ENCODE measurements around the gene SRPK2. TPM values are rescaled to one million over a fixed set of nuclear protein-coding genes. Genes with fewer than 3 reads are reported as not detected.
"Not testable (repeated sequence)": the region's sequence is repeated elsewhere in the genome, so short reads cannot be mapped to it uniquely, and the experiment has no call there.

The SRPK2 gene
- total and polyA plus RNA-seq, 2 donors = 23.0 to 45.6 TPM

DNA sequence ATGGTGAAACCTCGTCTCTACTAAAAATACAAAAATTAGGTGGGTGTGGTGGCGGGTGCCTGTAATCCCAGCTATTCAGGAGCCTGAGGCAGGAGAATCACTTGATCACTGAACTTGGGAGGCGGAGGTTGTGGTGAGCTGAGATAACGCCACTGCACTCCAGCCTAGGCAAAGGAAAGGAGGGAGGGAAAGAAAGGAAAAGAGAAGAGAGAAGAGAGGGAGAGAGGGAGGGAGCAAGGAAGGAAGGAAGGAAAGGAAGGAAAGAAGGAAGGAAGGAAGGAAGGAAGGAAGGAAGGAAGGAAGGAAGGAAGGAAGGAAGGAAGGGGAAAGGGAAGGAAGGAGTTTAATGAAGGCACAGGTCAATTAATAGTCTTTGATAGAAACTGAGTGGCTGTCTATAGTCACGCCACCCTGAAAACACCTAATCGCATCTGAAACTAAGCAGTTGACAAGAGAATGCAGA is 155.9 kb downstream of the SRPK2 start:
- H3K4me3 ChIP-seq (ENCODE audit: low read length in 2 of 2); DNase-seq (ENCODE audit: low read depth in 6 of 9, low spot score in 9 of 9); H3K9me3 ChIP-seq (ENCODE audit: control insufficient read depth in 2 of 2, insufficient read depth in 1 of 2, low read length in 1 of 2); H3K27ac ChIP-seq (ENCODE audit: low read depth in 1 of 2, low read length in 1 of 2); H3K27me3 ChIP-seq (ENCODE audit: control insufficient read depth in 2 of 2, insufficient read depth in 1 of 2, low read length in 1 of 2): not testable (repeated sequence)
- H3K36me3 ChIP-seq (ENCODE audit: control insufficient read depth in 2 of 2, insufficient read depth in 2 of 2, low read length in 1 of 2) = peaks cover 7 to 12% of the 10 kb centered on the region in 2 donors
- peaks cover 6 to 12% of the 10 kb centered on the region in 2 donors for H3K4me1 ChIP-seq (ENCODE audit: control insufficient read depth in 2 of 2, insufficient read depth in 2 of 2, low read length in 2 of 2)
- WGBS = 98% methylated on average over 6 of the region's 6 CpGs

DNA sequence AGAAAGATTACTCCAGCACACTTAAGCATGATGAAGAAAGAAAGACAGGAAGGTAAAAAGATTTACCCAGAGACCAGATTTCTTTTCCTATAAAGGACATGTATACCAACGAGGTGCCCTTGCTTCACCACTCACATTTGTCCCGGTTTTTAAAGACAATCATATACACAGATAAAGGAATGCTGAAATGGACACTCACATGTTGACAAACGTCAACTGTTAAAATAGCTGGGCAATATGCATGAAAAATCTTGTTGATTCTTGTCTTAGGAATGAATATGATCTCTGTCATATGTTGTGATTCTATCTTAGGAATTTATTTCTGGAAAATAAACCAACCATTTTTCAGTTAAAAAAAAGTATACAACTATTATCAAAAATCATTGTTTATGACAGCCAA is 158.2 kb downstream of the SRPK2 start:
- WGBS = 88% methylated on average over 3 of the region's 3 CpGs
- H3K36me3 ChIP-seq (ENCODE audit: control insufficient read depth in 2 of 2, insufficient read depth in 2 of 2, low read length in 1 of 2) = peaks cover 7 to 12% of the 10 kb centered on the region in 2 donors
- H3K4me1 ChIP-seq (ENCODE audit: control insufficient read depth in 2 of 2, insufficient read depth in 2 of 2, low read length in 2 of 2) = peaks cover 3 to 9% of the 10 kb centered on the region in 2 donors
- no peak overlapping the region for H3K4me3 ChIP-seq (ENCODE audit: low read length in 2 of 2)
- H3K9me3 ChIP-seq (ENCODE audit: control insufficient read depth in 2 of 2, insufficient read depth in 1 of 2, low read length in 1 of 2) = peaks cover 0 to 6% of the 10 kb centered on the region in 2 donors
- H3K27ac ChIP-seq (ENCODE audit: low read depth in 1 of 2, low read length in 1 of 2) = peak overlapping the region in 1 of 2 donors; percentile 57
- DNase-seq (ENCODE audit: low read depth in 6 of 9, low spot score in 9 of 9) = no peak
- H3K27me3 ChIP-seq (ENCODE audit: control insufficient read depth in 2 of 2, insufficient read depth in 1 of 2, low read length in 1 of 2) = no peaks in the 10 kb centered on the region

DNA sequence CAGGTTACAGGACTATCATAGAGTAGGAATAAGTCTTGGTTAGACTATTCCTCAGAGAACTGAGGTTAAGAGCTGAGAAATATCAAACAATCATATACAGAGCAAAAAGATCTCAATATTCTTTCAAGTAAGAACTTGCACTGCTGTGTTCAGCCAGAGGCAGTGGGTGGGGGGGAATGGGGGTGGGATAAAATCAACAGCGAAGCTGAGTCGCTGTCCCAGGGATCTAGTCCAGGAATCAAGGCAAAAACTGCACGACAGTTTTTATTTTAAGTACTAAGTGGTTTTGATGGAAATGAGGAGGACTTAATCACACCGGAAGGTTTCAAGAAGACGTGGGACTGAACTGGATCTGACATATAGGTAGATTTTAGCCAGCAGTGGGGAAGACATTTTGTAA is 159.1 kb downstream of the SRPK2 start:
- no peak for DNase-seq (ENCODE audit: low read depth in 6 of 9, low spot score in 9 of 9)
- no peak overlapping the region for H3K4me3 ChIP-seq (ENCODE audit: low read length in 2 of 2)
- peaks cover 0 to 6% of the 10 kb centered on the region in 2 donors for H3K9me3 ChIP-seq (ENCODE audit: control insufficient read depth in 2 of 2, insufficient read depth in 1 of 2, low read length in 1 of 2)
- 96% methylated on average over 5 of the region's 5 CpGs for WGBS
- no peaks in the 10 kb centered on the region for H3K27me3 ChIP-seq (ENCODE audit: control insufficient read depth in 2 of 2, insufficient read depth in 1 of 2, low read length in 1 of 2)
- H3K27ac ChIP-seq (ENCODE audit: low read depth in 1 of 2, low read length in 1 of 2) = peak overlapping the region; percentile 33 to 57
- H3K36me3 ChIP-seq (ENCODE audit: control insufficient read depth in 2 of 2, insufficient read depth in 2 of 2, low read length in 1 of 2) = peaks cover 7 to 12% of the 10 kb centered on the region in 2 donors
- peaks cover under 1 to 9% of the 10 kb centered on the region in 2 donors for H3K4me1 ChIP-seq (ENCODE audit: control insufficient read depth in 2 of 2, insufficient read depth in 2 of 2, low read length in 2 of 2)

DNA sequence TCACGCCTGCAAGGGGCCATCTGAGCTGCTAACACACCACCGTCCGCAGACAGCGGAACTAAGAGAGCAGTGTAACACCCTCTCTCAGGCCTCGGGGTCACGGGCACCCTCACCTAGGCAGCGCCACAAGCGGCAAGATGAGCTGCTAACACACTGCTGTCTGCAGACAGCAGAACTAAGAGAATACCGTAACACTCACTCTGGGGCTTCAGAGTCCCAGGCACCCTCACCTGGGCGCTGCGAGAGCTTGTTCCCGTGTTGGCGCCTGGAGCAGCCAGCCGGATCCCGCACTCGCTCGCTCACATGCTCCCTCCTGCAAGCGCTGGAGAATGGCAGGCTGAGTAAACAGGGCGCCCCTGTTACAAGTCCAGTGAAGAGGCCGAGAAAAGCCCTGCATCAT is 160.2 kb downstream of the SRPK2 start:
- peaks cover 0 to 6% of the 10 kb centered on the region in 2 donors for H3K9me3 ChIP-seq (ENCODE audit: control insufficient read depth in 2 of 2, insufficient read depth in 1 of 2, low read length in 1 of 2)
- 96% methylated on average over 20 of the region's 20 CpGs for WGBS
- peaks cover 7 to 12% of the 10 kb centered on the region in 2 donors for H3K36me3 ChIP-seq (ENCODE audit: control insufficient read depth in 2 of 2, insufficient read depth in 2 of 2, low read length in 1 of 2)
- H3K27ac ChIP-seq (ENCODE audit: low read depth in 1 of 2, low read length in 1 of 2) = no peak overlapping the region
- H3K27me3 ChIP-seq (ENCODE audit: control insufficient read depth in 2 of 2, insufficient read depth in 1 of 2, low read length in 1 of 2) = no peaks in the 10 kb centered on the region
- H3K4me1 ChIP-seq (ENCODE audit: control insufficient read depth in 2 of 2, insufficient read depth in 2 of 2, low read length in 2 of 2) = peaks cover 0 to 9% of the 10 kb centered on the region in 2 donors
- no peak overlapping the region for H3K4me3 ChIP-seq (ENCODE audit: low read length in 2 of 2)
- DNase-seq (ENCODE audit: low read depth in 6 of 9, low spot score in 9 of 9) = no peak

DNA sequence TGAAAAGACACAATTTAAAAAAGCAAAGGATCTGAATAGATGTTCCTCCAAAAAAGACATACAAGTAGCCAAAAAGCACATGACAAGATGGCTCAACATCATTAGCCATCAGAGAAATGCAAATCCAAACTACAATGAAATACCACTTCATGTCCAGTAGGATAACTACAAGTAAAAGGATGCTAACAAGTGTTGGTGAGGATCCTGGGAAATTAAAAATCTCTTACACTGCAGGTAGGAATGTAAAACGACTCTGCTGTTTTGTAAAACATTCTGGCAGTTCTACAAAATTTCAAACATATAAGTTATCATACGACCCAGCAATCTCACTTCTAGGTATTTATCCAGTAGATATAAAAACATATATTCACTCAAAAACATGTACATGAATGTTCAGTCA is 161.3 kb downstream of the SRPK2 start:
- no peaks in the 10 kb centered on the region for H3K27me3 ChIP-seq (ENCODE audit: control insufficient read depth in 2 of 2, insufficient read depth in 1 of 2, low read length in 1 of 2)
- DNase-seq (ENCODE audit: low read depth in 6 of 9, low spot score in 9 of 9) = no peak
- no peak overlapping the region for H3K27ac ChIP-seq (ENCODE audit: low read depth in 1 of 2, low read length in 1 of 2)
- peaks cover 0 to 13% of the 10 kb centered on the region in 2 donors for H3K4me1 ChIP-seq (ENCODE audit: control insufficient read depth in 2 of 2, insufficient read depth in 2 of 2, low read length in 2 of 2)
- 98% methylated on average over 2 of the region's 2 CpGs for WGBS
- H3K4me3 ChIP-seq (ENCODE audit: low read length in 2 of 2) = no peak overlapping the region
- H3K9me3 ChIP-seq (ENCODE audit: control insufficient read depth in 2 of 2, insufficient read depth in 1 of 2, low read length in 1 of 2) = peaks cover 0 to 6% of the 10 kb centered on the region in 2 donors
- H3K36me3 ChIP-seq (ENCODE audit: control insufficient read depth in 2 of 2, insufficient read depth in 2 of 2, low read length in 1 of 2) = peaks cover 7 to 12% of the 10 kb centered on the region in 2 donors

DNA sequence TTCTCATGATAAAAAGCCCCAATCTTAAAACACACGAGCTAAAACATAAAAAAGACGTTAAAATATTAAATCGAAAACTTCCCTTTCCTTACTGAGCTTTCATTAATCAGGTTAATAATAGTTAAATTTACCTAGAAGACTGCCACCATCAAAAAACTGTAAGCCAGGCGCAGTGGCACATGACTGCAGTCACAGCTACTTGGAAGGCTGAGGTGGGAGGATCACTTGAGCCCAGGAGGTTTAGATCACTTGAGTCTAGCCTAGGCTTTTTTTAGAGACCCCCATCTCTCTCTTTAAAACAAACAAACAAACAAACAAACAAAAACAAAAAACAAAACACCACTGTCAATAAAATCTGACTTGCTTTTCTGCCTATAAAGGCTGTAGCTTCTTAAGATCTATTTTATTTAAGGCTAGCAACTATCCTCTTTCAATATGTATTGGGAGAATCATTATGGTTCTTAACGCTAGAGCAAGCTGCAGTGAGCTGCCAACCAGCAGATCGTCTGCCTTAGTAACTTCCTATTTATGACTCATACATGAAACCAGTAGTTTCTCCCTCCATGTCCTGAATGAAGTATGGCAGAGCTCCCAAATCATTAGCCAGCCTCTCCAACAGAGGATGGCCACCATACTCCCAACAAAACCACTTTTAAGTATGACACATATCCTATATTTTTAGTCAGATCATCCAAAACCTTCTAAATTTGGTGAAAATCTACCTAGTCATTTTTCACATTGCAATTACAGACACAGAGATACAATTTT is 163.7 kb downstream of the SRPK2 start:
- H3K27me3 ChIP-seq (ENCODE audit: control insufficient read depth in 2 of 2, insufficient read depth in 1 of 2, low read length in 1 of 2) = no peaks in the 10 kb centered on the region
- peaks cover 0 to 6% of the 10 kb centered on the region in 2 donors for H3K36me3 ChIP-seq (ENCODE audit: control insufficient read depth in 2 of 2, insufficient read depth in 2 of 2, low read length in 1 of 2)
- peak overlapping the region in 1 of 2 donors; percentile 56 for H3K27ac ChIP-seq (ENCODE audit: low read depth in 1 of 2, low read length in 1 of 2)
- peak in 1 of 9 donors; percentile 40 for DNase-seq (ENCODE audit: low read depth in 6 of 9, low spot score in 9 of 9)
- no peak overlapping the region for H3K4me3 ChIP-seq (ENCODE audit: low read length in 2 of 2)
- peaks cover 0 to 6% of the 10 kb centered on the region in 2 donors for H3K9me3 ChIP-seq (ENCODE audit: control insufficient read depth in 2 of 2, insufficient read depth in 1 of 2, low read length in 1 of 2)
- WGBS = 74% methylated on average over 6 of the region's 6 CpGs
- H3K4me1 ChIP-seq (ENCODE audit: control insufficient read depth in 2 of 2, insufficient read depth in 2 of 2, low read length in 2 of 2) = peaks cover 0 to 10% of the 10 kb centered on the region in 2 donors

DNA sequence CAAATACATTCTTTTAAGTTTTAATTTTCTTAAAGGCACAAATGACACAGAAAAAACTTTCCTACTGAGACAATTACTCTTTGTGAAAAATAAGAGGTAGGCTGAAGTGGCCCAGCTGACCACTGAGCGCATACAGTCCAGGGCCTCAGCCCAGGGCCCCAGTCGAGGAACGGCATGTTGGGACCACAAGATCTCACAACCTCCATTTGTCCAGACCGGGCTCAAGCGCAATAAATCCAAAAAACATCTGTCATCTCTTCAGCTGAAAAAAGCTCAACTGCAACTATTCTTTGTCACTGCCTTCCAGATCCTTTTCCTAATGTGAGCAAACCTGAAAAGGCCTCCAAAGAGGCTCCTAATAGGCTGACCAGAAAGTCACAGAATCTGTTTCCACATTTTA is 165.8 kb downstream of the SRPK2 start:
- no peak for DNase-seq (ENCODE audit: low read depth in 6 of 9, low spot score in 9 of 9)
- 97% methylated on average over 5 of the region's 5 CpGs for WGBS
- H3K4me3 ChIP-seq (ENCODE audit: low read length in 2 of 2) = no peak overlapping the region
- peaks cover 0 to 4% of the 10 kb centered on the region in 2 donors for H3K36me3 ChIP-seq (ENCODE audit: control insufficient read depth in 2 of 2, insufficient read depth in 2 of 2, low read length in 1 of 2)
- H3K27ac ChIP-seq (ENCODE audit: low read depth in 1 of 2, low read length in 1 of 2) = no peak overlapping the region
- no peaks in the 10 kb centered on the region for H3K9me3 ChIP-seq (ENCODE audit: control insufficient read depth in 2 of 2, insufficient read depth in 1 of 2, low read length in 1 of 2)
- H3K27me3 ChIP-seq (ENCODE audit: control insufficient read depth in 2 of 2, insufficient read depth in 1 of 2, low read length in 1 of 2) = no peaks in the 10 kb centered on the region
- H3K4me1 ChIP-seq (ENCODE audit: control insufficient read depth in 2 of 2, insufficient read depth in 2 of 2, low read length in 2 of 2) = peaks cover 4 to 8% of the 10 kb centered on the region in 2 donors

DNA sequence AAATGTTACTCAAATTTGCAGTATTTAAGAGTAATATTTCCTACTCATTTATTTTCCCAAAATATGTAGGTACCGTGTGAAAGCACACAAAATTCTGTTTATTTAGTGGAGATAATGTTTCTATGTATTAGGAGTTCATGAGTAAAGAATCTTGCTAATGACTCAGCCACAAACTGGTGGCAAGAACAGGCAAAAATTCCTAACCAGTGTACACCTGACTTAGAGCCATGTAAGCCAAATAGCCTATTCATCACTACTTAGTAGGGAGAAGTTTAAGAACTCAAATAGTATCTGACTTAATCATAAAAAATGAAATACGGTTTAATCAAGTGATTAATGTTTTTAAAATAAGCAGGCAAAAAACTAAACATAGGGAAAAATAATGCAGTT is 169.0 kb downstream of the SRPK2 start:
- no peak overlapping the region for H3K27ac ChIP-seq (ENCODE audit: low read depth in 1 of 2, low read length in 1 of 2)
- H3K9me3 ChIP-seq (ENCODE audit: control insufficient read depth in 2 of 2, insufficient read depth in 1 of 2, low read length in 1 of 2) = no peaks in the 10 kb centered on the region
- no peak for DNase-seq (ENCODE audit: low read depth in 6 of 9, low spot score in 9 of 9)
- H3K4me3 ChIP-seq (ENCODE audit: low read length in 2 of 2) = no peak overlapping the region
- H3K4me1 ChIP-seq (ENCODE audit: control insufficient read depth in 2 of 2, insufficient read depth in 2 of 2, low read length in 2 of 2) = peaks cover 4 to 5% of the 10 kb centered on the region in 2 donors
- H3K36me3 ChIP-seq (ENCODE audit: control insufficient read depth in 2 of 2, insufficient read depth in 2 of 2, low read length in 1 of 2) = peaks cover 0 to 4% of the 10 kb centered on the region in 2 donors
- H3K27me3 ChIP-seq (ENCODE audit: control insufficient read depth in 2 of 2, insufficient read depth in 1 of 2, low read length in 1 of 2) = no peaks in the 10 kb centered on the region
- 96% methylated on average over 2 of the region's 2 CpGs for WGBS

DNA sequence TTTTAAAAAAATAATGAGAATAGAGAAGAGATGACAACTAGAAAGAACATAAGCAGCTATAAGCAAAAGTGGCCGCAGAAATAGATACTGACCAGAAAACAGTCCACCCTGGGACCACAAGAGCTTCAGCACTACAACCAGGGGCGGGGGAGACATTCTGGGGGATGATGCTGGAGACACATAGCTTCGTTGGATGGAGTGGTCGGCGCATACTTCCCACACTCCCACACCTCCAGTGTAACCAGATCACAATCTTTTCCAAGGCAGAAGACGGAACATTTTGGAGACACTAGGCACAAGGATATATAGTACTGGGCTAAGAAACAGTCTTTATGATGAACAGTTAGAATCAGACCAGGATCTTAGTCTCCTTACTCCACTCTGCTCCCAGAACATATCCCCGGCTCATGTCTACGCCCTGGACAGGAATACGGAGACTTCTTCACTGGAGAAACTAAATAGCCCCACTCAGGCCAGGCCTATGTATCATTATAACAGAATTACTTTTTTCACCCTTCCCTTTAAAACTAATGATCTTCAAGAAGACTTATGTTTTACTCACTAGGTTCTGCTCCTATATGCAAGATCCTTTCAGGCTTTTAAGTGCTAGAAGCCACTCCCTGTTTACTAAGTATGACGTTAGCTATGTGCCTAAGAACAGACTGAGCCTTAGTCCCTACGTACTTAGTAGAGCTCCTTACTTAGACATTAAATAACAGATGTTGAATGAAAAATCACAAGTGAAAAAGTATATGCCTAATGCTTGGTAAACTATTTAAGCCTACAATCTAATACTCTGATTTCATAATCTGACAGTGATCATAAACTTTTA is 169.6 kb downstream of the SRPK2 start:
- Histone ChIP-seq H3K27ac (ENCODE audit: low read depth in 1 of 2, low read length in 1 of 2) (no peak overlapping the region), H3K4me1 (ENCODE audit: control insufficient read depth in 2 of 2, insufficient read depth in 2 of 2, low read length in 2 of 2) (peaks cover 4 to 5% of the 10 kb centered on the region in 2 donors), H3K36me3 (ENCODE audit: control insufficient read depth in 2 of 2, insufficient read depth in 2 of 2, low read length in 1 of 2) (peaks cover 0 to 4% of the 10 kb centered on the region in 2 donors), H3K27me3 (ENCODE audit: control insufficient read depth in 2 of 2, insufficient read depth in 1 of 2, low read length in 1 of 2) (no peaks in the 10 kb centered on the region), H3K4me3 (ENCODE audit: low read length in 2 of 2) (no peak overlapping the region), H3K9me3 (ENCODE audit: control insufficient read depth in 2 of 2, insufficient read depth in 1 of 2, low read length in 1 of 2) (no peaks in the 10 kb centered on the region)
- WGBS = 95% methylated on average over 11 of the region's 11 CpGs
- DNase-seq (ENCODE audit: low read depth in 6 of 9, low spot score in 9 of 9) = no peak

All from thymus (tissue), 11 donors.